ENCODE data around the gene ADTRP.
"Not testable (repeated sequence)": the region's sequence is repeated elsewhere in the genome, so short reads cannot be mapped to it uniquely, and the experiment has no call there.

The ADTRP gene

DNA sequence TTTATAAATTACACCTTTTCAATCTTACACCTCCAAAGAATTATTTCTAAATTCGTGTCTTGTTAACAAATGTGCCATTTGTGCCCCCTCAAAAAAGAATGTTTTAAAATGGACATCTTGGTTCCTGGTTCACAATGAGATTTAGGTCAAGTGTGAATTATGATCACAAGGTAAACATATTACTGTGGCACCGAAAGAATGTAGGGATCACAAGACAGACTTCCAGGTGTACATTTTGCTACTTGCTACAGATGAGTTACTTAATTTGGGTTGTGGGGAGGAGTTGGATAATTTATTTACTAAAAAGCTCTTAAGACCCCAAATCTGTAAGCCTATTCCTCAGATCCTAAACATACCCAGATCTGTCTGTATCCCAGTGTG is 25.0 kb upstream of the ADTRP start:
- DNase-seq (ENCODE audit: low read depth) = no peak

DNA sequence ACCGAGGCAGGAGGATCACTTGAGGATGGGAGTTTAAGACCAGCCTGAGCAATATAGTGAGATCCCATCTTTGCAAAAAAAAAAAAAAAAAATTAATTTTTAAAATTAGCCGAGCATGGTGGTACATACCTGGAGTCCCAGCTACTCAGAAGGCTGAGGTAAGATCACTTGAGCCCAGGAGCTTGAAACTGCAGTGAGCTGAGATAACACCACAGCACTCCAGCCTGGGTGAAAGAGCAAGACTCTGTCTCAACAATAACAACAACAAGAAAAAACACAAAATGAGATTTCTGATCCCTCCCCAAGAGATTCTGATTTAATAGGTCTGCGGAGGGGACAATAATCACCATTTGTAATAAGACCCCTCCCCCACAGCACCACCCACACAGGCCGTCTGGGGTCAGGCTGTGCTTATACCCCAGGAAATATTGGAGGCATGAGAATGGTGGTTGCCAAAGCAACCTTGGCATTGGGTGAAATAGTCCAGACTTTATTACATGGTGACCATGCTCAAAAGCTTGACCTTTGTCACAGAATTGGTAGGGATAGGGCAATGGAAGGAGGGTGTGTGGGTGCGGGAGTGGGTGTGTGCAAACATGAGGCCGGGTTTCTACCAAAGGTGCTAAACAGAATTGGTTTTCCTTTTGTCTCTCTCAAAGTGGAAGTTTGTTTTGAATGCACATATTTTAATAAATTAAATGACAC is 24.4 kb upstream of the ADTRP start:
- no peak for DNase-seq (ENCODE audit: low read depth)

DNA sequence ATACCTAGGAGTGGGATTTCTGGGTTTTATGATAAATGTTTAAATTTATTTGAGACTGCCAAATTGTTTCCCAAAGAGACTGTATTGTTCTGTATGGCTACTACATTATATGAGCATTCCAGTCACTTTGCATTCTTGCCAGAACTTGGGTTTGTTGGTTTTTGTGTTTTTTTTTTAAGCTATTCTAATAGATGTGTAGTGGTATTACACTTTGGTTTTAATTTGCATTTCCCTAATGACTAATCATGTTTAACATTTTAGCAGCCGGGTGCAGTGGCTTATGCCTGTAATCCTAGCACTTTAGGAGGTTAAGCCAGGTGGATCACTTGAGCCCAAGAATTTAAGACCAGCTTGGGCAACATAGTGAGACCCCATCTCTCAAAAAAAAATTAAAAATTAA is 21.9 kb upstream of the ADTRP start:
- not testable (repeated sequence) for DNase-seq (ENCODE audit: low read depth)

DNA sequence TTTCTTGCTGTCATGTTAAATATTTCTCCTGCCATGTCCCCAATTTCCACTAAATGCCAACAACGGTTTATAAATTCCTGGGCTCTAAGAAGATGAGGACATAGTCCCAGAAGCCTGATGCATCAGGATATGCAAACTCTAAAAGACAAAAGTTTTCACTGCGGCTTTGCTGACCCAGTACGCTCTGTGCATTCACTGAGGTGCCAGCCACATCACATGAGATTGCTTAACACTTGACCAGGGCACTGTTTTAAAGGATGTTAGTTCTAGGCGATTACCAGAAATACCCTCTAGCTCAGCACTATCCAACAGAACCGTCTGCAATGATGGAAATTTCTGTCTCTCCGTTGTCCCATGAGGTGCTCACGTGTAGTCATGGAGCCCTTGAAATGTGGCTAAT is 19.9 kb upstream of the ADTRP start:
- DNase-seq (ENCODE audit: low read depth) = peak; percentile 63

DNA sequence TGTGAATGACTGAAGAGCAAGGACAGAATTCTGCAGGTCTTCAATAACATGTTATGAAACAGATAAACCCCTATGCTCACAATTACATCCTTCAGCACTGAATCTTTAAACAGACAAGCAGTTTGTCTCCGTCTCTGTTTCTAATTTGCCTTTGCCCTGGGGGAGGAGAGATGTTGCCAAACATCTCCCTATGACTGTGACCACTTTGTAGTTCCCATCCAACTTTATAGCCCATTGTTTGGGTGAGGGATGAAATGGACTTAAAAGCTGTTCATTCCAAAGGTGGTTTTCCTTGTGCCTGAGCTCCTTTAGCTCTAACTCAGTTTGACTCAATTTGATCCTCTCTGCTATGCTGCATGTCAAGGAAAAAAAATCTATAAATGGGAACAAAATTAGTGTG is 19.5 kb upstream of the ADTRP start:
- DNase-seq (ENCODE audit: low read depth) = peak; percentile 69

DNA sequence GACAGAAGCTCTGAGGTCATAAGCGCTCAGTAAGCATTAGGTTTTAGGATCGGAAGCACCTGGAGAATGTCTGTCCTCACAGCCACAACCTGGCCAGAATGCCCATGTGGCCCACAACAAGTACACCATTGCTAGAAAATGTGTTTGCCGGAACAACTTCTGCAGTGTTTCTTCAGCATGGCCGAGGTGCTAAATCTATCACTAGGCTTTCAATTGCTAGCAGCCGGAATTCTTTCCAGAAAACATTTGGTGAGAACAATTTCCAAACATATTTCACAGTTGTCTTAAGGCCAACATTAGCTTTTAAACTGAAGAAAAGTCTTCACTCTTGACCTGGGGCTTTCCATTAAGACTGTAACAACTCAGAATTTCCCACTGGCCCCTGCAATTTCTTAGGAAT is 18.2 kb upstream of the ADTRP start:
- DNase-seq (ENCODE audit: low read depth) = no peak

DNA sequence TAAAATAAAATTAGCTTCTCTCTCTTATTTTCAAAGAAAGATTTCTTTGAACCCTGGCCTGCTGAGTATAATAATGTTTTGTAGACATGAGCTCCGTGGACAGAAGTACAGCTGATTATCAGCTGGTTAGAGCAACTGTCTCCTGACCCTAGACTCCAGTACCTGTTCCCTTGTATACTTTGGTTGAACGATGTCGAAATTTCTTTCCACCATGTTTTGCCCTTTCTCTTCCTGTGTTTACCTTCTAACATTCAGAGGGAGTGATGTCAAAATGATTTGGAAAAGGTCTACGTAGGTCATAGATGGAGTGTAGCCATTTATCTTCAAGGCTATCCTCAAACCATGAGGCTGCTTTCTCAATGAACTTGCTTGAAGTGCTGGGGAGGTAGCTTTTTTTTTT is 16.8 kb upstream of the ADTRP start:
- DNase-seq (ENCODE audit: low read depth) = no peak

DNA sequence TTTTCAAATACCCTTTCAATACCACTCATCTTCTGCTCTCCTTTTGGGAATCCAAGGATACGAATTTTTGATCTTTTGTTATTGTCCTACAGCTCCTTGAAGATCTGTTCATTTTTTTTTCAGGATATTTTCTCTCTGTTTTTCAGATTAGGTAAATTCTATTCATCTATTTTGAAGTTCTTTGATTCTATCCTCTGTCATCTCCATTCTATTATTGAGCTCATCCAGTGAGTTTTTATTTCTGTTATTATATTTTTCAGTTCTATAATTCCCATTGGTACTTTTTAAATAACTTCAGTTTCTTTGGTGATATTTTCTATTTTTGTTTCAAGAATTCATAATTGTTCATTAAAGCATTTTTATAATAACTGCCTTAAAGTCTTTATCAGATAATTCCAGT is 14.7 kb upstream of the ADTRP start:
- DNase-seq (ENCODE audit: low read depth) = no peak

DNA sequence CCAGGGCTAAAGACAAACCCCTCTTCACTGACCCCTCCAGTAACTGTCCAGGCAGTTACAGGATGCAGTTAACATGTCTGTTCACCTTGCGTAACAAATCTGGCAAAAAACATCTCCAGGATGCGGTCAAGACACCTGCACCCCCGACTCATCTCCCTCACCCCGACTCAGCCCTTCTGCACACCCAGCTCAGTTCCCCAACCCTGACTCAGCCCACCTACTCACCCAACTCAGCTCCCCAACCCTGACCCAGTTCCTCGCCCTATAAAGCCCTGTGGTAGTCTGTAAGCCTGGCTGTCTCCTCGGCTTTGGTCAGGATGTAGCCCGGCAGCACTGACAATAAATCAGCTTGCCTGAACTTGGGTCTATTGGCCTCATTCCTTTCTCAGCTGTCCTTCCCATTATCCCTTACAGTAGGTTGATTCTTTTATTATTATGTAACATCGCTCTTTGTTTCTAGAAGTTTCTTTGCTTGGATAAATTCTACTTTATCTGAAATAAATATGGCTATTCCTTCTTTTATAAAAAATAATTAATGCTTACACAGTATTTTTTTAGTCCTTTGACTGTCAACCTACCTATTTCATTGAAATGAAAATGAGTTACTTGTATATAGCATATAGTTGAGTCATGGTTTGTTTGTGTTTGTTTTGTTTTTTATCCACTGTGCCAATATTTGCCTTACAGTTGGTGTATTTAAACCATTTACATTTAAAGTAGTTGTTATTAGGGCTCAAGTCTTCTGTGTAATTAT is 12.9 kb upstream of the ADTRP start:
- no peak for DNase-seq (ENCODE audit: low read depth)

DNA sequence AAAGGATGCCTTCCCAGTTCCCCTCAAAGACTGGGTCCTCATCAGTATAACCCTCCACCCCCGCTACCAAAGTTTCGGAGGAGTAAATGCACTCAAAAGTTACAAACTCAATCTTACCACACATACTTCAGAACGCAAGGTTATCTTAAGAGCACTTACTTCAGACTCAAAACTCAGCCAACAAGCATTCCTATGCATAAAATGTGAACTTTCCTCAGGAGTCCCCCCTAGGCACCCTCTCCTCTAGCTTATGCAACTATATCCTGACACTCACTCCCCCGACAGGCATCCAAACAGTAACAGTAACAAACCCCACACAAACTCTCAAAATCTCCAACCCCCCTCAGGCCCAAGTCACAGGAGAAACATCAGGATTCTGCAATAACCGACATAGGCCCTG is 11.1 kb upstream of the ADTRP start:
- DNase-seq (ENCODE audit: low read depth) = no peak

DNA sequence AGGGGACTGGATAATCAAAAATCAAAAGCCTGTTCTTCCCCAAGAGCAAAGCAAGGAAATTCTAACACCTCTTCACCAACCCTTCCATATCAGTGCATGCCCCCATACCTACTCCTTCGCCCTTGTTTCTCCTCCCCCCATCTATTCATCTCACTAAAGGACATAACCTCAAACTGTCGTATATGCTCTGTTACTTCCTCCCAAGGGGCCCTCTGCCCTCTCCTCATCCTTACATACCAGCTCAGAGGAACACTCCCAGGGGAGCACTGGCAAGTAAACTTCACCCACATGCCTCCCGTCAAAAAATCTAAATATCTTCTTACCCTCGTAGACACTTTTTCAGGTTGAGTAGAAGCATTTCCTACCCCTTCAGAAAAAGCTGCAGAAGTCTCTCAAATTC is 9.4 kb upstream of the ADTRP start:
- no peak for DNase-seq (ENCODE audit: low read depth)

DNA sequence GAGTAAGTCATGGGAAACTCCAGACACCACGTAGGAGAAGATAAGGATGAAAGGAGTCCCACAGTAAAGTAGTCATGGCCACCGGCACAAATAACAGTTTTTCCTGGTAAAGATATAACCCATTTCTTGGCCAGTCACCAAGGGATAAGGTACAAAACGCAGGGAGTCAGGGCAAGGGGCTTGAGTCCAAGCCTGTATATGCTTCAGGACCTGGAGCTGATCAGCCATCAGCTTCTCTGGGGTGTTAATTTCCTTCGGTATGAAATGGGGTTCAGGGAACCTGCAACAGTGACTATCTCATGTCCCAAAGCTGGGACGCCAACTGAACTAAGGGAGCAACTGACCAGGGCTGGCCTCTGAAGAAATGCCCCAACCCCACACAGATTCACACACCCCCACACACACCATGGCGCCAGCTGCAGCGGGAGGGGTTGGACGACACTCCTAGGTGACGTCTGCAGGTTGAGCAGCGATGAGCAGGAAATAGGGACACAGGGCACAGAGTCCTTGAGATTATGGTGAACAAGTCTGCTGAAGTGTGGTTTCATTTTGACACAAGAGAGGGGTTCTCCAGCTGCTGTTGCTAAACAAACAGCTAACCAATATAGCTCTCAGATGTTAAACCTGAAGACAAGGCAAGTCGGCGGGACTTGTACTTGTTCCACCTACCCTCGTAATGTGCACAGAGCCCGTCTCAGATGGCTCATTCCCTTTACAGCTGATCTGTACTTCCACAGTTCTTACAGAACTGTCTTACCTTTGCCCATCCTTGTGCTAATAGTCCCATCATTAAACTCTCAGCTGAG is 7.4 kb upstream of the ADTRP start:
- no peak for DNase-seq (ENCODE audit: low read depth)

DNA sequence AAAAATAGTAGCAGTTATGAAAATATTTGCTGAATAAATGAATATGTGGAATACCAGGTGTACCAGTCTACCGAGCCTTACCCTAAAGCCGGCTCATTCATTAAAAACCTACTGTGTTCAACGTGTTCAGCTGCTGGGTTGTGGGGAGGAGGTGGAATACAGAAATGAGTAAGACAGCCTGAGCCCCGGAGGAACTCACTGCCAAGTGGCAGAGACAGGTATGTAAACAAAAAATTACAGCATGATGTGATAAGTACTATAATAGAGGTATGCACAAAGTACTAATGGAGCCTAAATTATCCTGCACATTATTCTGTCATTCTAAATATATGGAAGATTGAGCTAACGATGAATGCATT is 6.8 kb upstream of the ADTRP start:
- no peak for DNase-seq (ENCODE audit: low read depth)

DNA sequence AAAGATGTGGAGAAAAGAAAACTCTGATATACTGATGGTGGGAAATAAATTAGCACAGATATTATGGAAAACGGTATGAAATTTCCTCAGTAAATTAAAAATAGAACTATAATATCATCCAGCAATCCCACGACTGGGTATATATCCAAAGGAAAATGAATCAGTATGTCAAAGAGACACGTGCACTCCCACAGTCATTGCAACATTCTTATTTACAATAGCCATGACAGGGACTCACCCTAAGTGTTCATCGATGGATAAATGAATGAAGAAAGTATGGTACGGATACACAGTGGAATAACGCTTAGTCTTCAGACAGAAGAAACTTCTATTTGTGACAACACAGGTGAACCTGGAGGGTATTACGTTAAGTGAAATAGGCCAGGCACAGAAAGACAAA is 5.7 kb upstream of the ADTRP start:
- DNase-seq (ENCODE audit: low read depth) = no peak

DNA sequence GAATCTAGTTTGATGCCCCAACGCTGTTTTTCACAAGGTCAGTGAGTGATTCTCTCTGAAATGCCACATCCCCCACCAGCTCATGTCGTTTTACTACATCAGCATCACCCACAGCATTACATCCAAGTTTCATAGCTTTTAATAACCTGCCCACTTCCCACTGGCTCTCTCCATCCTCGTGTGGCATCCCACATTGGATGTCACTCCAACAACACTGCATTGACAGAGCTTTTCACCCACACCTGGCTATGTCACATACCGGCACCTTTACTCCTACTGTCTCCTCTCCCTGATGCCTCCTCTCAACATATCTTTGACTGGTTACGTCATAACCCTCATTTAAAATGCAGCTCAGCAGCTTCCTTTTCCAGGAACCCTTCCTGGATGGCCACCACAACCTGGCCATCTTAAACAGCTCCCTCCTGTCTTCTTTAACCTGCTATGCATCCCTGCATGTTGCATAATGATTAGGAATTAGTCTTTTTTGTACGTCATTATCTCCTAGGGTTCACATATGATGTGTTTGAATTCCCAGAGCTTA is 5.0 kb upstream of the ADTRP start:
- no peak for DNase-seq (ENCODE audit: low read depth)

DNA sequence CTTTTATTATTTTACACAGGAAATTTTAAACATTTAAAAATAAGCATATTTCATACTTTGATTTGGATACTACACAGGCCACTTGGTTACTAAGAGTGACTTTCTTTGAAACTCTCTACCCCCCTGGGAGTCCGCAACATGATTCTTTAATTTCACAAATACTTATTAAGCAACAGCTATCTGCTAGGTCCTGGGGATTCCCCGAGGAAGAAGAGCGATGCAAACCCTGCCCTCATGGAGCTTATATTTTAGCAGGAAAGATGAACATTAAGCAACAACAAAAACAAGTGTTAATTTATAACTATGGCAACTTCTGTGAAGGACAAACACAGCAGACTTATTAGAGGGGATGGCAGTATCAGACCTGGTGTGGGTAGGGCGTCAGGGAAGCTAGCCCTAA is 3.9 kb upstream of the ADTRP start:
- DNase-seq (ENCODE audit: low read depth) = no peak

DNA sequence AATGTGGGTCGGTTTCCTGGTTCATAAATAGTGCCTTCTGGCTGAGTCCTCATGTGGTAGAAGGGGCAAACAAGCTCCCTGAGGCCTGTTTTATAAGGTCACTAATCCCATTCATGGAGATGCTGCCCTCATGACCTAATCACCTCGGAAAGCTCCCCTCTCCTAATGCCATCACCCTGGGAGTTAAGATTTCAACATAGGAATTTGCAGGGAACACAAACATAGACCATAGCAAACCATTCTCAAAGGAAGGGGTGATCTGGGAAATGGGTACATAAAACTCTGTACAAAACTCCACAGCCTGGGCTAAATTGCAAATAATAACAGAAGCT is 1.5 kb upstream of the ADTRP start:
- DNase-seq (ENCODE audit: low read depth) = no peak

DNA sequence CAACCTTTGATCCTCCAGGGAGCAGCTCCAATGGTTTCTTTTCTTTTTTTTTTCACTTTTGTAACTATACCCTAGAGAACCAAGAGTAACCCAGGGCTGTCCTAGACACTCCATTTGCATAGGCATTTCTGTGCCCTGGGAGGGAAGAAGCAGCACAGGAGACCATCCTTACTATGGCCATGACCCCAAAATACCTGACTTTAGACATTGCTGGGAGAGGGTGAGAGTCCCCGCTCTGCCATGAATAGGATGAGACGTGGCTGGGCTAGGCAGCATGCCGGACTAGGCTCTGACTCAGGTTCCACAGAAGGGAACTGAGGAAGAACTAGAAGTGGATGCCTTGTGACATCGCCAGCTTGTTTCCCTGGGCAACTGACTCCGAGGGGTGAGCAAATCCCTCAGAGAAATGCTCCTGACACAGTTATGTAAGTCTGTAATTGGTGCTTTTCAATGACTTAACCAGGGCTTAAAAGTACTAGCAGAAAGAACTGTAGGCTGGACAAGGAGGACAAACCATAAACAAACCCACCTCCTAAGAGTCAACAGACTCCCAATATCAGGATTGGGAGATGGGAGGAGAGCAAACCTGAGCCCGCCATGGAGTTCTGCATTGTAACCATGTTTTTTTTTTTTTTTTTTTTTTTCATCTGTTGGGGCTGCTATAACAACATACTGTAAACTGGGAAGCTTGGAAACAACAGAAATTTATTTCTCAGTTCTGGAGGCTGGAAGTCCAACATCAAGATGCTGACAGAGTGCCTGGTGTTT is 910 bp upstream of the ADTRP start:
- DNase-seq (ENCODE audit: low read depth) = no peak

DNA sequence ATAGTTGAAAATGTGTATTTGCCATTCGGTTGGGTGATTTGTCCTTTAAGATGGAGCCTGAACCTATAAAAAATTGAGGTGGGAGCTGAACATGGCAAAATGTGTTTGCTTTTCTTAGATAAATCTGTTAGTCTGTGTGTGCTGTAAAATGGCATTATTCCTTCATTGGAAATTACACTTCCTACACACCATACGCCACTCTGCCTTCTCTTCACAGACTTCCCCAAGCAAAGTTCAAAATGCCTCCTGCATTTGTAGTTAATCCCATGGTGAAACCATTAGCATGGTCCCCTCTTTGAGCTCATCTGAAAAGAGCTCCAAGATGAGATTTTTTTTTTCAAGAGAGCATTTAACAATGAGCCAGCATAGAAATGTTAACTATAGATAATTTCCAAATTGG is 567 bp downstream of the ADTRP start:
- DNase-seq (ENCODE audit: low read depth) = no peak

DNA sequence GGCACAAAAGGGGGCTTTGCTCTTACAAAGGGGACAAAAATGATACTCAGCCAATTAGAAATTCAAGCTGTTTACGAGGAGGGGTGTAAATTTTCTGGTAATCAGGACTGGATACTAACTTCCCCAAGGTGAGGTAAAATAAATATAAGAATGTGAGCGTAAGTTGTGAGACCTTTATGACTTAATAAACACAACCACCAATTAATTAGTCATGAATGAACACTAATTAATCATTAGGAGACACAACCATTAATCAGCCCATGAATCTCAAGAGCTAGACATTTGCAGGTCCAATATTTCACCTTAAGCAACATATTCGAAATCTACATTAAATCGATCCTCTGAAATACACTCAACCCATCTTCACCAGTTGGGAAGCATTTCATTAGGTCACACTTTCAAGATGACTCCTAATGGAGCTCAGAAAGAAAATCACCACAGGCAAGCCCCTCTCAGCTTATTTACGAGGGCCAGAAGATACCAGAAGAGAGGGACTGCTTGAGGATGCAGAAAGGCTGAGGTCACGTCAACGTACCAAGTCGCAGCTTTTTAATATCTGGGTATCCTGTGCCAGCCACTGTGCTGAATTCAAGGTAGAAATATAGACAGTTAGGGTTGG is 2.7 kb downstream of the ADTRP start:
- no peak for DNase-seq (ENCODE audit: low read depth)

DNA sequence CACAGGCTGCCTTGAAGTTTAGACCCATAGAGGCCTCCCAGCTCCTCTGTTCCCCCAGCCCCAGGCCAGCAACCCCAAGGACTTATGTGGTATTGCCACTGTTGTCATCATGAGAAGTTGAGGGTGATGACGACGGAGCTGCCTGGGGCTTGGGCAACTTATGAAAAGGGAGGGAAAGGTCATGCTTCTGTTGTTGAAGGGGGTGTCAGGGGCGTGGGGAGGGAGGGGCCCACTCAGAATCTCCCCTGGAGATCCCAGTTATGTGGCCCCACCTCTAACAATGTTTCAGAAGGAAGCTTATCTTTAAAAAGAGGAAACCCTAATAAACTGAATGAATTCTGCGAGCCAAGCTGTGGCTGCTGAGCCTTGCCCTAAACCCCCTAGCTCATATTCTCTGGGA is 4.2 kb downstream of the ADTRP start:
- no peak for DNase-seq (ENCODE audit: low read depth)

DNA sequence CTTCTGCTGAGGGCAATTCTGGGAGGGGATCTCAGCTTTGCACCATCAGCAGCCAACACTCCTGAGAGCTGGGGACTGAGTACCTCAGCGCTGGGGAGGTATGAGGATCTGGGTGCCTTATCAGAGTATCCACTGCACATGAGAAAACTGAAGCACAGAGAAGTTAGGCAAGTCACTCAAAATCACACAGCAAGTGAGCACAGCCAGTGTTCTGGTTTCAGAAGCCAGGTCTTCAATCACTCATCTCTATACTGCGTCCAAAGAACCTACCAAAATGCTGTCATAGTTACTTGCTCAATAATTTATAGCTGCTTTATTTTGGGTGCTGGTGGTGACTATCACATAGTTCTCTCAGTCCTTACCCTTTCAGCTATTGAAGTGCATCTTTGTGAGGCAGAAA is 5.0 kb downstream of the ADTRP start:
- no peak for DNase-seq (ENCODE audit: low read depth)
